K562 (cell line): ENCODE results near the gene LMNB1. TPM values are rescaled to one million over a fixed set of nuclear protein-coding genes. Genes with fewer than 3 reads are reported as not detected.

Experiments used
- AFF1 ChIP-seq, 2 experiments: fragments of 450-650 bp; IDR thresholded peaks; 2 replicates each; pipeline ENCODE4 v1.6.1; 2018; ENCODE audit warnings: mild to moderate bottlenecking in 2 of 2, low read depth in 1 of 2; ENCODE audit not compliant: partially characterized antibody in 2 of 2
- BCOR ChIP-seq: fragments of 450-650 bp; IDR thresholded peaks from 2 replicates; pipeline ENCODE4 v1.6.1; 2016
- BRD4 ChIP-seq: fragments of 200-600 bp; sonication (generic); IDR thresholded peaks from 2 replicates; pipeline ENCODE4 v1.6.1; 2017; ENCODE audit warnings: inconsistent platforms
- BRF1 ChIP-seq: IDR thresholded peaks from 3 replicates; pipeline ENCODE4 v1.6.1; 2011; ENCODE audit warnings: borderline replicate concordance, mild to moderate bottlenecking; ENCODE audit not compliant: insufficient read length; ENCODE audit errors: extremely low read depth
- CUX1 ChIP-seq: fragments of 200-800 bp; sonication (Bioruptor generic); IDR thresholded peaks from 2 replicates; pipeline ENCODE4 v1.6.1; 2016; ENCODE audit warnings: missing genetic modification characterization, missing compliant biosample characterization
- FOXO4 ChIP-seq: fragments of 450-650 bp; formaldehyde crosslinking; IDR thresholded peaks from 2 replicates; pipeline ENCODE4 v1.4.0; 2020; ENCODE audit warnings: mild to moderate bottlenecking, moderate library complexity
- GTF2E2 ChIP-seq: fragments of 200-800 bp; sonication (Bioruptor generic); IDR thresholded peaks from 2 replicates; pipeline ENCODE4 v1.6.1; 2016; ENCODE audit warnings: missing genetic modification characterization, missing compliant biosample characterization
- HEY1 ChIP-seq: fragments of 250-450 bp; sonication (Bioruptor Pico); IDR thresholded peaks from 2 replicates; pipeline ENCODE4 v1.5.0; 2020; ENCODE audit warnings: mild to moderate bottlenecking, moderate library complexity, borderline replicate concordance
- PML ChIP-seq: IDR thresholded peaks from 2 replicates; pipeline ENCODE4 v1.6.1; 2012; ENCODE audit warnings: low read length, inconsistent platforms
- POLR2A ChIP-seq: fragments of 450-650 bp; conservative IDR thresholded peaks from 2 replicates; pipeline ENCODE4 v1.6.1; 2016
- RBM15 ChIP-seq: fragments of 200-400 bp; formaldehyde crosslinking; IDR thresholded peaks from 2 replicates; pipeline ENCODE4 v1.6.1; 2018; ENCODE audit warnings: mild to moderate bottlenecking, low read length, moderate library complexity; ENCODE audit not compliant: insufficient read depth
- TCF3 ChIP-seq: sonication (generic); formaldehyde crosslinking; IDR thresholded peaks from 2 replicates; pipeline ENCODE4 v1.4.0; 2020; ENCODE audit warnings: mild to moderate bottlenecking, missing genetic modification reagents
- ZNF518B ChIP-seq: fragments of 250-450 bp; sonication (Bioruptor Pico); IDR thresholded peaks from 2 replicates; pipeline ENCODE4 v1.5.0; 2021; ENCODE audit warnings: mild to moderate bottlenecking, moderate library complexity
- polyA plus RNA-seq, 8 experiments: library from polyadenylated mRNA; depleted of rRNA in 4 of 8; stranded (reverse) in 5 of 8; unstranded in 3 of 8; fragments of >200 nt; fragmentation: Nextera tagmentation in 2 of 8; fragmentation: Illumina TruSeq in 1 of 8; extraction: Ambion mirVana in 2 of 8; extraction: Trizol in 1 of 8; gene quantifications; 2 replicates each; pipeline versions ENCODE4 v1.2.1 to v1.2.3, GENCODE V29; 2011 to 2014; ENCODE audit warnings: inconsistent platforms in 1 of 8, missing spikeins in 1 of 8
- total RNA-seq, 7 experiments: library from RNA; depleted of rRNA in 6 of 7; stranded (reverse); fragments of >200 nt in 6 of 7; fragmentation: Illumina TruSeq in 2 of 7; extraction: Trizol in 2 of 7; gene quantifications; 2 replicates each; pipeline versions ENCODE4 v1.2.1 to v1.2.3, GENCODE V29; 2011 to 2021; ENCODE audit warnings: low replicate concordance in 1 of 7

Gene LMNB1
- total and polyA plus RNA-seq, 9 of the 15 experiments (the other 6 are each of a cell fraction or from before 2014, with no cell fraction given): 2.8 to 190 (median 131) TPM

- TF ChIP-seq TCF3 (CRISPR knock-in tag): peak; percentile 20
- TF ChIP-seq CUX1: no peak
- no peak for TF ChIP-seq ZNF518B (CRISPR knock-in tag)
- peak; percentile 52; the same call in 1 of the 2 replicates for TF ChIP-seq GTF2E2
- TF ChIP-seq RBM15: no peak
- TF ChIP-seq HEY1 (CRISPR knock-in tag): no peak
- peak; percentile 73 for TF ChIP-seq POLR2A
- peak; percentile 74 for TF ChIP-seq PML
- no peak for TF ChIP-seq BRF1
- TF ChIP-seq AFF1 (IDR thresholded peaks at IDR 0.05; ENCODE audit: low read depth in 1 of 2, partially characterized antibody in 2 of 2): peak; percentile 5 to 65
- no peak for TF ChIP-seq FOXO4 (CRISPR knock-in tag)
- TF ChIP-seq BCOR: no peak; the same call in 1 of the 2 replicates
- peak; percentile 76; the same call in 1 of the 2 replicates for TF ChIP-seq BRD4
Measured at GRCh38 chr5:126776499-126777256, at the start of gene LMNB1 (continued).
